Hematopoietic multipotent progenitor cell treated with erythropoietin and hydrocortisone succinate and interleukin-3 and kit ligand, for 15 days (in vitro differentiated cells): Measurements from ENCODE around the gene BTBD10.

ENCODE experiments used
- DNase-seq: peaks from one replicate; pipeline ENCODE4 v3.0.0-alpha.2; 2015; ENCODE audit warnings: low spot score

BTBD10 gene

GRCh38 chr11:13462901-13463778 is at the start of gene BTBD10:
Gene BTBD10 (minus strand): TSS chr11:13463222. CDS start chr11:13445124, 18,098 bp downstream.
- DNase-seq = peak; percentile 94

DNA sequence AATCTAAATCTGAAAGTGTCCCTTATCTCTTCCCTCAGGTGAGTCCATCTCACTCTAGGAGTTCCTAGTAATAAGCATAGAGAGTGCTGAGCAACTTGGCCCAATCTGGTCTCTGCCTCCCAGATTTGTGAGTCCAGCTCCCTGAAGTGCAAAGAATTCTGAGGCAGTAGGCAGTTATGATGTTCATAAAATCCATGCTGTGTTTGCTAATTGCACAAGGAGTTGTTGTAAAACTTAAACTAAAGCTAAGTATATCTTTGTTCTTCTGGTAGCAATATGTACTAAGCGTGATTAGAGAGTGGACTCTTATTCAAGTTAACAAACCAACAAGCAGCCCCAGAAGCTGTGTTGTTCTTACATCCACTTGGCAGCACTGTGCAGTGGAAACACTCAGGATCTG is 40.4 kb upstream of the BTBD10 start:
- DNase-seq = no peak

DNA sequence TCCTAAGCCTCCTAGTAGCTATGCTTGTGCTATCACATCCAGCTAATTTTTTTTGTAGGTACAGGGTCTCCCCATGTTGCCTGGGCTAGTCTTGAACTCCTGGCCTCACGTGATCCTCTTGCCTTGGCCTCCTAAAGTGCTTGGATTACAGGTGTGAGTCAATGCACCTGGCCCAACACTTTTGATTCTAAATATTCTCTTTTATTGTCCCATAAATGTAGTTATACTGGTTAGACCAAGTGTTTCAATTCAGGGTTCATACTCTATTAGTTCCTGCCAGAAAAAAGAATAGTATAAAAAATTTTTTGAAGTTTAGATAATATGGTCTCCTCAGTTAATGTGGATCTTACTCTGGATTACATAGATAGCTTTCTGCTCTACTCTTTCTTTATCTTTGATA is 39.5 kb upstream of the BTBD10 start:
- DNase-seq = no peak

GRCh38 chr11:13495929-13496328 is 32.9 kb upstream of the BTBD10 start, which contains the start of gene PTH:
Gene PTH (minus strand): TSS chr11:13495997. CDS start chr11:13492855, 3,142 bp downstream.
- DNase-seq = no peak

DNA sequence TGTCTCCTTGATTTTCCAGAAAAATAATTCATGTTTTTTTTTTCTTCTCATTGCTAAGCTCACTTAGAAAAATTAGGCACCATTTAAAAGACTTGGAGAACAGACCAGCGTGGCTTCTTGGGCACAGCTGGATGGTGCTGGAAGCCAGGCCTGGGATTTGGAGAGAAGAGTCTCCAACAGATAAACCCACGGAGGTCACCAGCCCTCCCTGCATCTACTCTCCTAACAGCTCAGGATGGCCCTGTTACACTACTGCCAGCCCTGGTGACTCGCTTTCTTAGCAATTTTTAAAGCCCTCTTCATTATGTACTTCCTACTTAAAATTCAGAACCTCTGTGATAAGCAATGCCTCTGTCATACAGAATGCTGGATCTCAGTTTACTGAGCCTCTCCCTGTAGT is 31.0 kb upstream of the BTBD10 start:
- no peak for DNase-seq

DNA sequence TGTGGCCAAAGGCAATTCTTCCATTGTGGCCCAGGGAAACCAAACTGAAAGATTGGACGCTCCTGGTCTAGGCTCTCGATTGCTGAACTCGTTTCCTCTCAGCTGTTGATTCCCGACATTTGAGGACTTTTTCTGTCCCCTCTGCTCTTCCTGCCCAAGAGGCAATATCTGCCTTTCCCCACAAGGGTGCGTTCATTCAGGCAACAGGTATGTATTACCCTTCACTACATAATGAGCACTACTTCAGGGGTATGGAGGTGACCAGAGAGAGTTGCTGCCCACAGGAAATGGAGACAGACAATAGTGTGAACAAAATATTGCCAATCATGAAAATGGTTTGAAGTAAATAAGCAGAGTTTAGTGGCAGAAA is 24.6 kb upstream of the BTBD10 start:
- no peak for DNase-seq

GRCh38 chr11:13486926-13487660 is 24.1 kb upstream of the BTBD10 start:
- peak; percentile 20 for DNase-seq

DNA sequence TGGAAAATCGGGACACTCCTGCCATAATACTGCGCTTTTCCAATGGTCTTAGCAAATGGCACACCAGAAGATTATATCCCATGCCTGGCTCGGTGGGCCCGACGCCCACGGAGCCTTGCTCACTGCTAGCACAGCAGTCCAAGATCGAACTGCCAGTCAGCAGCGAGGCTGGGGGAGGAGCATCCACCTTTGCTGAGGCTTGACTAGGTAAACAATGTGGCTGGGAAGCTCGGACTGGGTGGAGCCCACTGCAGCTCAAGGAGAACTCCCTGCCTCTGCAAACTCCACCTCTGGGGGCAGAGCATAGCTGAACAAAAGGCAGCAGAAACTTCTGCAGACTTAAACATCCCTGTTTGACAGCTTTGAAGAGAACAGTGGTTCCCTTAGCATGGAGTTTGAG is 17.2 kb upstream of the BTBD10 start:
- no peak for DNase-seq

DNA sequence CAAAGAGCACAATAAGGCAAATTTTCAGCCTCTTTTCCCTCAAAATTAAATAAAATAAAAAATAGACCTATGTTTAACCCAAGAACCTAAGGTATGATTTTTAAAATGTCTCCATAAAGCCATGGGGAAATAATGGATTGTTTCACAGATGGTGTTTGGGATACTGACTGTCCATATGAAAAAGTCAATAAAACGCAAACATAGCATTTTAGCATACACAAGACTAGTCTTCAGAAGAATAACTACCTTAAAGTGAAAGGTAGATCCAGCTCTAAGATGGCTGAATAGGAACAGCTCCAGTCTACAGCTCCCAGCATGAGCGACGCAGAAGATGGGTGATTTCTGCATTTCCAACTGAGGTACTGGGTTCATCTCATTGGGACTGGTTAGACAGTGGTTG is 16.7 kb upstream of the BTBD10 start:
- DNase-seq = no peak

DNA sequence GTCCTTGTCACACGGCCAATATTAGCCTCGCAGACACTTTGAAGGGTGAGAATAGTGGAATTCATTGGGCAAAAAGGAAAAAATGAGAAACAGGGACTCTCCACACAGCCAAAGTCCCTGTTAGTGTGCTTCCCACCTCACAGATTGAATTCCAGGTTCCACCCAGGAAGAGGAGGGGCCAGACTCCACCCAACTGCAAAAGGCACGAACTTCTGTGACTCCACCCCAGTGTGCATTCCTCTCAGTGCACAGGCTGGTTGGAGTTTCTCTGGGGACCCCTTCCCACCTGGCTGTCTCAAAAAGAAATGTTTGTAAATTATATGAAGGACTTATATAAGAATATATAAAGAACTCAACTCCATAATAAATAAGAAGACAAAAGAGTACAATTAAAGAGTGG is 12.1 kb upstream of the BTBD10 start:
- no peak for DNase-seq

GRCh38 chr11:13473013-13473722 is 10.1 kb upstream of the BTBD10 start:
- no peak for DNase-seq

DNA sequence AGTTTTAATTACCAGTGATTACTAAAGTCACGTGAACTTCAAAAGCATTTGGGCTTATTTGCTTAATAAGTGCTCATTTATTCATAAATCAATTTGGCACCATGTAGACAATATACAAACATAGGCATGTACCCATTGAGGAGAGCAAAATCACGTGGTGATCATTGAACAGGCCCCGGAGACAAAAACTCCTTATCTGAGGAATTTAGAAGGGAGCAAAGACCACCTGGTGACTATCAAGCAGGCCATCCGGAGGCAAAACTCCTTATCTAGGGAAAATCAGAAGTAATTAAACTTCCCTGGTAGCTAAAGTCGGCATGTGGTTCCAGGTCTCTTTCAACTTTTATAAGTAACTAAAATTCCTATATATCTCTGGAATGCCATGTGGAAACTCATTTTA is 5.7 kb upstream of the BTBD10 start:
- no peak for DNase-seq

GRCh38 chr11:13465909-13466371 is 2.9 kb upstream of the BTBD10 start:
- DNase-seq = no peak

GRCh38 chr11:13463779-13464290 is 813 bp upstream of the BTBD10 start:
- no peak for DNase-seq

GRCh38 chr11:13462311-13462900 is 616 bp downstream of the BTBD10 start:
- DNase-seq = peak; percentile 17

DNA sequence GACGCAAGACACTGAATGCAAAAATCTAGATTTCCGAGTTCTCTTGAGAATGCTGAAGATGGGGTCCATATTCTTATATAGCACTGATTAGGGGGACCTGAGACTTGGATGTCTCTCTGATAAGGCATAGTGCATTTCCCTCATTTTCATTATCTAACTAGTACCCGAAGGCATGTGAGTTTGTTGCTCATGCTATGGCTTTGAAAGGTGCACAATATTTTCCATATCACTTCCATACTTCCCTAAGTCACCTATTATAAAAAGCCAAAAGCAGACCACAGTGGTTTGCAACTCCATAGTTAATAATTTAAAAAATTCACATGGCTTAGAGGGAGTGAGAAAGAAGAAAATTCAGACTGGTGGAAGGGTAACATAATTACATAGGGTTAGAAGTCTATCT is 1.7 kb downstream of the BTBD10 start:
- DNase-seq = no peak

DNA sequence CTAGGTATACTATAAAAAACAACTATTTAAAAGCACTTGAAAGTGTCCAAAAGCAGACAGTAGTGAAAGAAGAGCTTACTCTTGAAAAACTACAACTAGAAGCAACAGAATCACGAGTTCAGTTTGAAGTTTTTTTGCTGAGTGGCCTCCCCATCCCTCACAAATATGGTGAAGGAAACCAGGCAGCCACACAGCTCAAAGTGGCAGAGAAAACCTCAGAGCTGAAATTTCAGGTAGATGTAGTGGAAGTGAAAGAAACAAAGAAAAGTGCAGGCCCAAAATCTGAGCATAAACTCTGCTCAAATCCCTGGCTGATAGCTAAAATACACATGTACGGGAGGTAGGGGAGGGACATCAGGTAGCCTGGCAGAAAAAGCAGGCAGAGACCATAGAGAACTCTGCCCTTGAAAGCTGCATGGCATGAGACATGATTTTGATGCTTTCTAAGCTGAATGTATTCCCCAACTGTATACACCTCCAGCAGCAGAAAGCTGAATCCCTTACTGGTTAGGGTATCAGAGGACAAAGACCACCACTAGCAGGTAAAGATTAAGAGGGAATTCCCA is 12.1 kb downstream of the BTBD10 start:
- DNase-seq = no peak

DNA sequence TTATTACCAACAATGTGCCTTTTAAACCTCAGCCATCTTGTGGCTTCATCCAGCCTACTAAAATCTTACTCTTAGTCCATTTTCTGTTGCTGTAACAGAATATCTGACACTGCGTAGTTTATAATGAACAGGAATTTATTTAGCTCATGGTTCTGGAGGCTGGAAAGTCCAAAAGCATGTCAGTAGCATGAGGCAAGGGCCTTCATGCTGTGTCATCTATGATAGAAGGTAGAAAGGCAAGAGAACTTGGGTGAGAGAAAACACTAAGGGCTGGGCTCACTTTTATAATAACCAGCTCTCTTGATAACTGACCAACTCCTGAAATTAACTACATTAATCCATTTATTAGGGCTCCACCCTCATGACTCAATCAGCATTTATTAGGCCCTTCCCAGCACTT is 13.5 kb downstream of the BTBD10 start:
- no peak for DNase-seq

DNA sequence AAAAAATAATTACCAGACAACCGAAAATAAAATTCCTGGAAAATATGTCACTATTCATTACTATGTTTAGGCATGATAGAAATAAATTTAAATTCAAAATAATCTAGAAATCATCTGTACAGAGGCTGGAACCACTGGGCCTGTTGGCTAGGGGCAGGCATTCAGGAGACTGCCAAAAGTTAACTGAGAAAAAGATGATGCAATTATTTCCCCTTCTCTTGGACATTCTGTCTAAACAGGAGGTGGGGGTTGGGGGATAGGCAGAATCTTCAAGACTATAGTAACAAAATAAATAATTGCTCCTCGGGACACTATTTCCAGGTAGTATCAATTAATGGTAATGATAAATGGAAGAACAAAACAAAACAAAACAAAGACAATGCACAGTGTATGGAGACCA is 14.1 kb downstream of the BTBD10 start:
- DNase-seq = no peak

GRCh38 chr11:13446444-13446843 is 16.6 kb downstream of the BTBD10 start:
- DNase-seq = no peak

- DNase-seq = no peak
These were observed 17.4 kb downstream of the BTBD10 start for GRCh38 chr11:13445588-13445987.
